GM12878 (cell line): Measurements from ENCODE around the gene IFT122.

Experiments
- CTCF ChIP-seq, 3 experiments: IDR thresholded peaks in 2 of 3; conservative IDR thresholded peaks in 1 of 3; 2 replicates each; pipeline ENCODE4 v1.5.1; 2011; ENCODE audit warnings: low read depth in 3 of 3, low read length in 3 of 3, mild to moderate bottlenecking in 3 of 3, control low read depth in 2 of 3, moderate library complexity in 2 of 3, inconsistent platforms in 1 of 3, mixed read lengths in 1 of 3; ENCODE audit not compliant: control insufficient read depth in 2 of 3, insufficient read depth in 1 of 3; ENCODE audit errors: extremely low read depth in 1 of 3
- FOXK2 ChIP-seq: fragments of 450-650 bp; IDR thresholded peaks from 2 replicates; pipeline ENCODE4 v1.6.1; 2017; ENCODE audit warnings: mild to moderate bottlenecking, moderate library complexity
- POLR2A ChIP-seq: IDR thresholded peaks from 2 replicates; pipeline ENCODE4 v1.6.1; 2011; ENCODE audit warnings: low read depth, mild to moderate bottlenecking, low read length
- RELA ChIP-seq: fragments of 450-650 bp; IDR thresholded peaks from 2 replicates; pipeline ENCODE4 v1.8.0; 2014; ENCODE audit warnings: borderline replicate concordance; ENCODE audit not compliant: partially characterized antibody
- TARDBP ChIP-seq: IDR thresholded peaks from 2 replicates; pipeline ENCODE4 v1.6.1; 2016; ENCODE audit warnings: borderline replicate concordance
- USF2 ChIP-seq: IDR thresholded peaks from 2 replicates; pipeline ENCODE4 v1.6.1; 2011; ENCODE audit warnings: low read depth, low read length, improper control_type of control experiment, borderline replicate concordance
- YY1 ChIP-seq: IDR thresholded peaks from 2 replicates; pipeline ENCODE4 v1.6.1; 2011; ENCODE audit warnings: low read depth, mild to moderate bottlenecking, low read length

- TF ChIP-seq YY1: no peak
- TF ChIP-seq RELA: no peak
- TF ChIP-seq CTCF (IDR thresholded peaks at IDR 0.05 in 2 of 3, conservative IDR thresholded peaks at IDR 0.05 in 1 of 3; ENCODE audit: control insufficient read depth in 2 of 3, extremely low read depth in 1 of 3, insufficient read depth in 1 of 3, low read depth in 3 of 3, low read length in 3 of 3): no peak
- TF ChIP-seq TARDBP: no peak
- no peak for TF ChIP-seq POLR2A
- TF ChIP-seq USF2: no peak
- TF ChIP-seq FOXK2: no peak
Measured at GRCh38 chr3:129461461-129462146, 21.6 kb downstream of the IFT122 start.
